Breast epithelium (tissue), 3 donors: Measurements from ENCODE around the gene KHDC3L.

ENCODE experiments used
- CTCF ChIP-seq, 3 donors: fragments of 450-650 bp; IDR thresholded peaks; one replicate each; pipeline ENCODE4 v1.5.1; 2016 to 2017; ENCODE audit warnings: antibody characterized with exemption in 3 of 3, mild to moderate bottlenecking in 3 of 3, moderate library complexity in 3 of 3
- POLR2AphosphoS5 ChIP-seq, 3 donors: sonication (generic); formaldehyde crosslinking; IDR thresholded peaks; one replicate each; pipeline ENCODE4 v1.6.1; 2017; ENCODE audit warnings: antibody characterized with exemption in 3 of 3

GRCh38 chr6:73389854-73390253 lies 27.4 kb downstream of the KHDC3L start:
- TF ChIP-seq CTCF (IDR thresholded peaks at IDR 0.05), result no peak
- TF ChIP-seq POLR2AphosphoS5 (IDR thresholded peaks at IDR 0.05), result no peak
